ENCODE results near the gene ELMO1.

ELMO1 gene

GRCh38 chr7:37410305-37411229 lies 38.1 kb downstream of the ELMO1 start:
- ChIA-PET POLR2A (no interaction called here), CTCF (interaction anchor here (0.8 to 1.8 kb wide), 2 partner anchors 11 to 17 kb away, joined by 3 to 4 read pairs; no protein-coding TSS in a partner anchor)
- no peak for TF ChIP-seq CTCF (IDR thresholded peaks at IDR 0.05; ENCODE audit: control extremely low read depth, extremely low read depth, low read depth, missing control alignments)
- no peak for DNase-seq (ENCODE audit: extremely low spot score)

- ChIA-PET POLR2A (no interaction called here), CTCF (no interaction called here)
- no peak for DNase-seq (ENCODE audit: extremely low spot score)
- TF ChIP-seq CTCF (IDR thresholded peaks at IDR 0.05; ENCODE audit: control extremely low read depth, extremely low read depth, low read depth, missing control alignments): no peak
Measured at GRCh38 chr7:37409461-37409860, 39.2 kb downstream of the ELMO1 start.

GRCh38 chr7:37408291-37409228 lies 40.1 kb downstream of the ELMO1 start:
- CTCF ChIA-PET: no interaction called here
- POLR2A ChIA-PET: interaction anchor here (0.7 kb wide), 1 partner anchor 535 kb away, joined by 3 read pairs; no protein-coding TSS in a partner anchor
- peak; percentile 31 for DNase-seq (ENCODE audit: extremely low spot score)
- no peak for TF ChIP-seq CTCF (IDR thresholded peaks at IDR 0.05; ENCODE audit: control extremely low read depth, extremely low read depth, low read depth, missing control alignments)

GRCh38 chr7:37405603-37406122 lies 43.0 kb downstream of the ELMO1 start:
- ChIA-PET POLR2A (no interaction called here), CTCF (interaction anchor here (1.0 to 1.5 kb wide), 3 partner anchors 9 to 120 kb away, joined by 3 to 4 read pairs (median 3); no protein-coding TSS in a partner anchor)
- no peak for TF ChIP-seq CTCF (IDR thresholded peaks at IDR 0.05; ENCODE audit: control extremely low read depth, extremely low read depth, low read depth, missing control alignments)
- DNase-seq (ENCODE audit: extremely low spot score): no peak

GRCh38 chr7:37405128-37405527 lies 43.5 kb downstream of the ELMO1 start:
- CTCF ChIA-PET: interaction anchor here (1.5 kb wide), 1 partner anchor 10 kb away, joined by 4 read pairs; no protein-coding TSS in a partner anchor
- DNase-seq (ENCODE audit: extremely low spot score): no peak
- TF ChIP-seq CTCF (IDR thresholded peaks at IDR 0.05; ENCODE audit: control extremely low read depth, extremely low read depth, low read depth, missing control alignments): no peak
- POLR2A ChIA-PET: no interaction called here

GRCh38 chr7:37399876-37400421 lies 48.7 kb downstream of the ELMO1 start:
- CTCF ChIA-PET: no interaction called here

More at GRCh38 chr7:37399876-37400421, 48.7 kb downstream of the ELMO1 start:
- TF ChIP-seq CTCF (IDR thresholded peaks at IDR 0.05; ENCODE audit: control extremely low read depth, extremely low read depth, low read depth, missing control alignments): no peak
- POLR2A ChIA-PET: no interaction called here
- DNase-seq (ENCODE audit: extremely low spot score): no peak
